Transverse colon (tissue), 4 donors: ENCODE data around the gene CHRNA9. TPM values are rescaled to one million over a fixed set of nuclear protein-coding genes. Genes with fewer than 3 reads are reported as not detected.

Source experiments
- DNase-seq: peaks from one replicate; pipeline ENCODE4 v3.0.0-alpha.2; 2019
- H3K27ac ChIP-seq, 4 donors: fragments of 200-600 bp; sonication (generic); 2 replicates each; pipeline ENCODE4 v1.5.1; 2016 to 2018; ENCODE audit warnings: inconsistent platforms in 4 of 4
- H3K27me3 ChIP-seq: fragments of 200-600 bp; sonication (generic); 2 replicates; pipeline ENCODE4 v1.5.1; 2017; ENCODE audit warnings: inconsistent platforms
- H3K36me3 ChIP-seq, 4 donors: fragments of 200-600 bp; sonication (generic); 2 replicates each; pipeline ENCODE4 v1.5.1; 2017 to 2019; ENCODE audit warnings: inconsistent platforms in 4 of 4
- H3K4me1 ChIP-seq, 4 donors: fragments of 200-600 bp; sonication (generic); 2 replicates each; pipeline ENCODE4 v1.5.1; 2017 to 2020; ENCODE audit warnings: inconsistent platforms in 4 of 4
- H3K4me3 ChIP-seq, 4 donors: fragments of 200-600 bp; sonication (generic); 1 replicate in 1 of 4; 2 replicates in 3 of 4; pipeline versions ENCODE4 v1.5.1 to v1.6.1; 2017 to 2019; ENCODE audit warnings: inconsistent platforms in 4 of 4
- H3K9me3 ChIP-seq, 2 donors: fragments of 200-600 bp; sonication (generic); 2 replicates each; pipeline ENCODE4 v1.5.1; 2017 to 2019; ENCODE audit warnings: inconsistent platforms in 2 of 2
- CTCF ChIP-seq, 5 experiments: fragments of 200-600 bp in 3 of 5; fragments of 450-650 bp in 2 of 5; sonication (generic) in 3 of 5; IDR thresholded peaks; 1 replicate in 2 of 5; 2 replicates in 3 of 5; pipeline ENCODE4 v1.5.1; 2016 to 2017; ENCODE audit warnings: antibody characterized with exemption in 5 of 5, inconsistent platforms in 3 of 5, mild to moderate bottlenecking in 2 of 5, moderate library complexity in 1 of 5
- EP300 ChIP-seq: sonication (generic); formaldehyde crosslinking; IDR thresholded peaks from one replicate; pipeline ENCODE4 v1.6.1; 2017; ENCODE audit warnings: antibody characterized with exemption, low read depth
- POLR2A ChIP-seq: fragments of 450-650 bp; IDR thresholded peaks from one replicate; pipeline ENCODE4 v1.6.1; 2016; ENCODE audit warnings: antibody characterized with exemption, mild to moderate bottlenecking, moderate library complexity
- POLR2AphosphoS5 ChIP-seq, 3 donors: sonication (generic); formaldehyde crosslinking; IDR thresholded peaks; one replicate each; pipeline ENCODE4 v1.6.1; 2016; ENCODE audit warnings: antibody characterized with exemption in 3 of 3
- WGBS, 2 donors: methylation state at CpG; one replicate each; pipeline ENCODE4 v1.1.5; 2018; ENCODE audit warnings: low coverage in 1 of 2; 5-methylcytosine and 5-hydroxymethylcytosine counted together
- in situ Hi-C, 4 donors: fragments of 200-750 bp; cut with MboI; loops; one replicate each; pipeline versions ENCODE4 v1.15.0 to v1.15.1; 2017; ENCODE audit warnings: low sequenced_read_pairs in 3 of 4, low pct_ligation_motif_present in 1 of 4, low pct_unique_long_range_greater_than_20kb in 1 of 4
- intact Hi-C: fragments of 100-400 bp; cut with DNase I; formaldehyde crosslinking; loops from one replicate; pipeline ENCODE4 v1.15.1; 2023; ENCODE audit warnings: low total_unique reads
- total RNA-seq, 4 donors: library from RNA; depleted of rRNA; stranded (reverse); fragments of >200 nt; gene quantifications; one replicate each; pipeline ENCODE4 v1.1.0, GENCODE V29; 2016

CHRNA9 gene
- total RNA-seq, 4 donors from 2014 or later = not detected

- DNase-seq = no peak
- in situ Hi-C loops = no loop called here
- 20 to 57% methylated on average over 1 to 4 of the region's 4 CpGs for WGBS, 2 donors
Observed at GRCh38 chr4:40327340-40327739, 7.8 kb upstream of the CHRNA9 start.

GRCh38 chr4:40328383-40328782 lies 6.8 kb upstream of the CHRNA9 start:
- 87 to 100% methylated on average over 1 of the region's 1 CpG for WGBS, 2 donors
- no peak overlapping the region for H3K4me3 ChIP-seq
- H3K4me1 ChIP-seq = no peaks in the 10 kb centered on the region
- TF ChIP-seq CTCF (IDR thresholded peaks at IDR 0.05) (no peak), EP300 (no peak), POLR2AphosphoS5 (IDR thresholded peaks at IDR 0.05) (no peak), POLR2A (no peak)
- intact Hi-C loops (no loop called here), in situ Hi-C loops (no loop called here)
- H3K9me3 ChIP-seq = no peaks in the 10 kb centered on the region
- no peaks in the 10 kb centered on the region for H3K27me3 ChIP-seq
- H3K36me3 ChIP-seq = no peaks in the 10 kb centered on the region
- DNase-seq = no peak
- H3K27ac ChIP-seq = no peak overlapping the region

More at GRCh38 chr4:40327340-40327739, 7.8 kb upstream of the CHRNA9 start:
- no peaks in the 10 kb centered on the region for H3K36me3 ChIP-seq
- TF ChIP-seq POLR2A (no peak), EP300 (no peak), CTCF (IDR thresholded peaks at IDR 0.05) (no peak), POLR2AphosphoS5 (IDR thresholded peaks at IDR 0.05) (no peak)
- no peaks in the 10 kb centered on the region for H3K27me3 ChIP-seq
- H3K4me1 ChIP-seq = no peaks in the 10 kb centered on the region
- H3K4me3 ChIP-seq = no peak overlapping the region
- no peaks in the 10 kb centered on the region for H3K9me3 ChIP-seq
- no peak overlapping the region for H3K27ac ChIP-seq
- intact Hi-C loops = no loop called here

GRCh38 chr4:40329805-40330204 lies 5.3 kb upstream of the CHRNA9 start:
- in situ Hi-C loops = no loop called here
- intact Hi-C loops = no loop called here
- no peak overlapping the region for H3K27ac ChIP-seq
- DNase-seq = no peak
- H3K9me3 ChIP-seq = no peaks in the 10 kb centered on the region
- H3K4me3 ChIP-seq = no peak overlapping the region
- WGBS, 2 donors = 57 to 86% methylated on average over 4 to 7 of the region's 7 CpGs
- no peak for TF ChIP-seq POLR2AphosphoS5 (IDR thresholded peaks at IDR 0.05)
- TF ChIP-seq POLR2A = no peak
- no peaks in the 10 kb centered on the region for H3K36me3 ChIP-seq
- no peaks in the 10 kb centered on the region for H3K4me1 ChIP-seq
- no peaks in the 10 kb centered on the region for H3K27me3 ChIP-seq

DNA sequence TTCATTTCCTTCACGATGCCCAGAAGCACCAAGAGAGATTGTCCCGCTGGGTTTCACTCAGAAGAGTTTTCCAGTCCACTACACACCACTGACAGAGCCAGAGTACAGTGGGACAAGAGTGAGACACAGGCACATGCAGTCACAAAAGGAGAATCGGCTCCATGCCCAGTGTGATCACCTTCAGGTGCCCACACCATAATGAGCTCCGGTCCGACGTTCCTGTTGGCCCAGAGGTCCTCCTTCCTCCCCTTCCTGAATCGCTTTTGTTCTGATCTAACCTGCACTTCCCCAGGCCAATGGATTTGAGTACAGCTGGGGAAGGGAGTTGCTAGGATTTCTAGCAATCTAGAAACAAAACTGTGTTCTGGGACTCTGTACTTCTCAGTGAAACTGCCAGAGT lies 4.6 kb upstream of the CHRNA9 start:
- no peak for DNase-seq
- no peak for TF ChIP-seq EP300
- no peak for TF ChIP-seq POLR2A
- TF ChIP-seq POLR2AphosphoS5 (IDR thresholded peaks at IDR 0.05) = no peak
- TF ChIP-seq CTCF (IDR thresholded peaks at IDR 0.05) = no peak
- H3K27ac ChIP-seq = no peak overlapping the region
- intact Hi-C loops = no loop called here
- H3K36me3 ChIP-seq = no peaks in the 10 kb centered on the region
- H3K9me3 ChIP-seq = no peaks in the 10 kb centered on the region
- WGBS, 2 donors = 89% methylated on average over 7 of the region's 7 CpGs; no CpG with 5 or more reads in 1 of the 2 donors
- no peaks in the 10 kb centered on the region for H3K4me1 ChIP-seq
- no peaks in the 10 kb centered on the region for H3K27me3 ChIP-seq
- H3K4me3 ChIP-seq = no peak overlapping the region
- in situ Hi-C loops = no loop called here

DNA sequence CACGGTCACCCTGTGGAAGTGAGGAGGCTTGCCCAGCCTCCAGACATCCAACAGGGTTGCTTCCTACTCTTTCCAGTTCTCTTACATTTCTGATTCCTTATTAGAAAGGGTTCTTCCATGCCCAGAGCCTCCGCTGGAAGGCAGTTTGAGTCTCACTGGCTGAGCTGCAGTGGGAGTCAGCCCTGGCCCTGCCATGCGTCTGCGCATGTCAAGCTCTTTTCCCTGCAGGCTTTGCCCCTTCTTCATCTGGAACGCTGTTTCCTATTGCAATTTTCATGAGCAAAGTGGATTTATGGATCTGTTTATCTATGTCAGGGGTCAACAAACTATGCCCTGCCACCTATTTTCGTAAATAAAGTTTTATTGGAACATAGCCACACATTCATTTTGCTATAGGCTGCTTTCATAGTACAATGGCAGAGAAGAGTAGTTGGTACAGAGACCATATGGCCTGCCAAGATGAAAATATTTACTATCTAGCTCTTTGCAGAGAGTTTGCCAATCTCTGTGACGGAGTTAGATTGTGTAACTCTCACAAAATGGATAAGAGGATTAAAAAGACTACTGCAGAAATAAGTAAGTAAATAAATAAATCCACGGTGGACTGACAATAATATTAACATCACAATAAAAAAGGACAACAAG lies 3.9 kb upstream of the CHRNA9 start:
- intact Hi-C loops = no loop called here
- no peak for TF ChIP-seq EP300
- Histone ChIP-seq H3K4me1 (no peaks in the 10 kb centered on the region), H3K27me3 (no peaks in the 10 kb centered on the region), H3K27ac (no peak overlapping the region), H3K9me3 (no peaks in the 10 kb centered on the region), H3K4me3 (no peak overlapping the region), H3K36me3 (no peaks in the 10 kb centered on the region)
- no peak for DNase-seq
- in situ Hi-C loops = no loop called here
- WGBS, 2 donors = 65 to 87% methylated on average over 7 to 8 of the region's 8 CpGs
